Panc1 (cell line): Measurements from ENCODE around the gene UPK1B.
"Not testable (repeated sequence)": the region's sequence is repeated elsewhere in the genome, so short reads cannot be mapped to it uniquely, and the experiment has no call there.

Source experiments
- POLR2AphosphoS5 ChIP-seq: IDR thresholded peaks from 2 replicates; pipeline ENCODE4 v1.6.1; 2012; ENCODE audit warnings: mild to moderate bottlenecking, low read depth, low read length, moderate library complexity
- SIN3A ChIP-seq: IDR thresholded peaks from 2 replicates; pipeline ENCODE4 v1.6.1; 2012; ENCODE audit warnings: low read depth, mild to moderate bottlenecking, low read length, moderate library complexity, borderline replicate concordance; ENCODE audit not compliant: insufficient read depth
- TCF7L2 ChIP-seq: IDR thresholded peaks from 2 replicates; pipeline ENCODE4 v1.6.1; 2011; ENCODE audit warnings: mild to moderate bottlenecking, low read depth, low read length, inconsistent platforms
- TF ChIP-seq, protein P1 (sequence below): fragments of 450-650 bp; IDR thresholded peaks from 2 replicates; pipeline ENCODE4 v1.5.1; 2017; ENCODE audit warnings: mild to moderate bottlenecking

DNA sequence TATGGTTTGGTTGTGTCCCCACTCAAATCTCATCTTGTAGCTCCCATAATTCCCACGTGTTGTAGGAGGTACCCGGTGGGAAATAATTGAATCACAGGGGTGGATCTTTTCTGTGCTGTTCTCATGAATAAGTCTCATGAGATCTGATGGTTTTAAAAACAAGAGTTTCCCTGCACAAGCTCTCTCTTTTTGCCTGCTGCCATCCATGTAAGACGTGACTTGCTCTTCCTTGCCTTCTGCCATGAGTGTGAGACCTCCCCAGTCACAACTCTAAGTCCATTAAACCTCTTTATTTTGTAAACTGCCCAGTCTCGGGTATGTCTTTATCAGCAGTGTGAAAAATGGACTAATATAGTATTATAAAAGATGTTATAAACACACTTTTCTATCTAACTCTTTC is 34.0 kb upstream of the UPK1B start:
- TF ChIP-seq, protein P1, sequence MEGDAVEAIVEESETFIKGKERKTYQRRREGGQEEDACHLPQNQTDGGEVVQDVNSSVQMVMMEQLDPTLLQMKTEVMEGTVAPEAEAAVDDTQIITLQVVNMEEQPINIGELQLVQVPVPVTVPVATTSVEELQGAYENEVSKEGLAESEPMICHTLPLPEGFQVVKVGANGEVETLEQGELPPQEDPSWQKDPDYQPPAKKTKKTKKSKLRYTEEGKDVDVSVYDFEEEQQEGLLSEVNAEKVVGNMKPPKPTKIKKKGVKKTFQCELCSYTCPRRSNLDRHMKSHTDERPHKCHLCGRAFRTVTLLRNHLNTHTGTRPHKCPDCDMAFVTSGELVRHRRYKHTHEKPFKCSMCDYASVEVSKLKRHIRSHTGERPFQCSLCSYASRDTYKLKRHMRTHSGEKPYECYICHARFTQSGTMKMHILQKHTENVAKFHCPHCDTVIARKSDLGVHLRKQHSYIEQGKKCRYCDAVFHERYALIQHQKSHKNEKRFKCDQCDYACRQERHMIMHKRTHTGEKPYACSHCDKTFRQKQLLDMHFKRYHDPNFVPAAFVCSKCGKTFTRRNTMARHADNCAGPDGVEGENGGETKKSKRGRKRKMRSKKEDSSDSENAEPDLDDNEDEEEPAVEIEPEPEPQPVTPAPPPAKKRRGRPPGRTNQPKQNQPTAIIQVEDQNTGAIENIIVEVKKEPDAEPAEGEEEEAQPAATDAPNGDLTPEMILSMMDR: not testable (repeated sequence)
- TF ChIP-seq TCF7L2, POLR2AphosphoS5, SIN3A: not testable (repeated sequence)
